Measurements from ENCODE around the gene ABCA1. TPM values are rescaled to one million over a fixed set of nuclear protein-coding genes. Genes with fewer than 3 reads are reported as not detected.
A peak's percentile ranks its signal among the peaks of the same experiment; 100 is the strongest.

ABCA1 gene
- total and polyA plus RNA-seq, 10 of the 15 experiments (the other 5 are each of a cell fraction or from before 2014, with no cell fraction given): 0.01 to 0.56 (median 0.16) TPM

DNA sequence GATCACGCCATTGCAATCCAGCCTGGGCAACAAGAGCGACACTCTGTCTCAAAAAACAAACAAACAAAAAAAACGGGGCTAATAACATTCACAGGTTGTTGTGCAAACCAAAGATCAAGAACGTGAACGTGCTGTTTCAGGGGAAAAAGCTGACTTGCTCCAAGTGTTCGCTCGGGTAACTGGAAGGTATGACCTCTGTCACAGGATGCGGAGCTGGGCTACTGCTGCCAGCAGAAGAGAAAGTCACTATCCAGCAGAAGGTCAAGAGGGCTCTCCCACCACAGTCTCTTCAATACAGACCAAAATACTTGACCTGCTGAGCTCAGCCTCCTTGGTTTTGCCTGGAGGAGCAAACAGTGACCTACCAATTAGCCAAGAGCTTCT is 59.7 kb downstream of the ABCA1 start:
- Histone ChIP-seq H3K79me2 (ENCODE audit: control insufficient read depth, insufficient read depth, low read length) (no peaks in the 10 kb centered on the region), H3K4me1 (ENCODE audit: control insufficient read depth, insufficient read depth, low read length) (peaks cover 6% of the 10 kb centered on the region), H3K27me3 (replicated peaks in 1 of 2; ENCODE audit: control insufficient read depth in 2 of 2, insufficient read depth in 2 of 2, low read length in 1 of 2) (no peaks in the 10 kb centered on the region), H3K4me3 (no peak overlapping the region), H3K27ac (ENCODE audit: control insufficient read depth, insufficient read depth) (no peak overlapping the region), H2AFZ (ENCODE audit: control insufficient read depth, low read depth, low read length) (no peak overlapping the region), H4K20me1 (ENCODE audit: control insufficient read depth, insufficient read depth) (no peaks in the 10 kb centered on the region; the same call in 1 of the 2 replicates), H3K9me3 (replicated peaks; ENCODE audit: control insufficient read depth, insufficient read depth, low read length) (no peaks in the 10 kb centered on the region), H3K9ac (ENCODE audit: control insufficient read depth, insufficient read depth, low read length) (no peak overlapping the region), H3K36me3 (ENCODE audit: control insufficient read depth in 2 of 2, insufficient read depth in 2 of 2, low read length in 1 of 2) (no peaks in the 10 kb centered on the region), H3K4me2 (ENCODE audit: control insufficient read depth, insufficient read depth) (peak overlapping the region; percentile 55)
- ATAC-seq (no peak), DNase-seq (ENCODE audit: low read depth, low spot score) (no peak), FAIRE-seq (no peak)
- CTCF ChIA-PET: interaction anchor here (0.7 to 1.8 kb wide), 4 partner anchors 8 to 546 kb away, joined by 3 to 7 read pairs (median 4); no protein-coding TSS in a partner anchor
- BruUV-seq (replicated peaks): no TSS peak
- RAD21 ChIA-PET (ENCODE audit: unreplicated experiment): interaction anchor here (0.7 to 1.5 kb wide), 4 partner anchors 35 to 618 kb away, joined by 3 read pairs; no protein-coding TSS in a partner anchor
- SMC1A ChIA-PET (ENCODE audit: uncharacterized antibody, unreplicated experiment): interaction anchor here (0.8 to 1.4 kb wide), 6 partner anchors 15 to 549 kb away, joined by 3 to 5 read pairs (median 4); no protein-coding TSS in a partner anchor
- POLR2A ChIA-PET: no interaction called here
- in situ Hi-C loops (cut with MboI): loop anchor here (5.0 kb wide), 1 partner anchor 549 kb away; no protein-coding TSS in a partner anchor
- 52% methylated on average over 8 of the region's 8 CpGs for WGBS (ENCODE audit: insufficient coverage, insufficient replicate concordance, low lambda C conversion rate, missing lambda C conversion rate)
- intact Hi-C loops (cut with micrococcal nuclease; ENCODE audit: unreplicated experiment): no loop called here
- TF ChIP-seq SP1 (IDR thresholded peaks at IDR 0.05; ENCODE audit: low read depth, low read length) (no peak), DPF2 (IDR thresholded peaks at IDR 0.05) (no peak)
- TF ChIP-seq, protein P1, sequence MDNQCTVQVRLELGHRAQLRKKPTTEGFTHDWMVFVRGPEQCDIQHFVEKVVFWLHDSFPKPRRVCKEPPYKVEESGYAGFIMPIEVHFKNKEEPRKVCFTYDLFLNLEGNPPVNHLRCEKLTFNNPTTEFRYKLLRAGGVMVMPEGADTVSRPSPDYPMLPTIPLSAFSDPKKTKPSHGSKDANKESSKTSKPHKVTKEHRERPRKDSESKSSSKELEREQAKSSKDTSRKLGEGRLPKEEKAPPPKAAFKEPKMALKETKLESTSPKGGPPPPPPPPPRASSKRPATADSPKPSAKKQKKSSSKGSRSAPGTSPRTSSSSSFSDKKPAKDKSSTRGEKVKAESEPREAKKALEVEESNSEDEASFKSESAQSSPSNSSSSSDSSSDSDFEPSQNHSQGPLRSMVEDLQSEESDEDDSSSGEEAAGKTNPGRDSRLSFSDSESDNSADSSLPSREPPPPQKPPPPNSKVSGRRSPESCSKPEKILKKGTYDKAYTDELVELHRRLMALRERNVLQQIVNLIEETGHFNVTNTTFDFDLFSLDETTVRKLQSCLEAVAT (IDR thresholded peaks at IDR 0.05): no peak

DNA sequence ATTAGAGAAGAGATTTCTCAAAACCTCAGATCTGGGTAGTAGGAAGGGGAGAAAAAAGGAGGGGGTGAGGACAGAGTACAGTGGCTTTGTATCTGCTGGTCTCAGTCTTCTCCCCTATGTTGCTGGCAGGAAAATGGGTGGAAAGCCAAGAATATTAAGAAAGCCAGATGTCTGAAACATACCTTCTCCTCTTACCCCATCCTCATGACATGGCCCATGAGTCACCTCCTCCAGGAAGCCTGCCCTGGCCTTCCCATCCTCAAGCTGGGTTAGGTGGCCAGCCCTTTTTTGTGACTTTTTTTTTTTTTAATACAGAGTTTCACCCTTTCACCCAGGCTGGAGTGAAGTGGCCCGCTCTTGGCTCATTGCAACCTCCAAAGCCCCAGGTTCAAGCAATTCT is 61.8 kb downstream of the ABCA1 start:
- Histone ChIP-seq H3K79me2 (ENCODE audit: control insufficient read depth, insufficient read depth, low read length) (no peaks in the 10 kb centered on the region), H2AFZ (ENCODE audit: control insufficient read depth, low read depth, low read length) (no peak overlapping the region), H3K36me3 (ENCODE audit: control insufficient read depth in 2 of 2, insufficient read depth in 2 of 2, low read length in 1 of 2) (no peaks in the 10 kb centered on the region), H3K4me2 (ENCODE audit: control insufficient read depth, insufficient read depth) (no peak overlapping the region), H4K20me1 (ENCODE audit: control insufficient read depth, insufficient read depth) (no peaks in the 10 kb centered on the region; the same call in 1 of the 2 replicates), H3K9ac (ENCODE audit: control insufficient read depth, insufficient read depth, low read length) (no peak overlapping the region), H3K27ac (ENCODE audit: control insufficient read depth, insufficient read depth) (no peak overlapping the region), H3K4me3 (no peak overlapping the region), H3K9me3 (replicated peaks; ENCODE audit: control insufficient read depth, insufficient read depth, low read length) (no peaks in the 10 kb centered on the region), H3K4me1 (ENCODE audit: control insufficient read depth, insufficient read depth, low read length) (peaks cover 6% of the 10 kb centered on the region), H3K27me3 (replicated peaks in 1 of 2; ENCODE audit: control insufficient read depth in 2 of 2, insufficient read depth in 2 of 2, low read length in 1 of 2) (no peaks in the 10 kb centered on the region)
- in situ Hi-C loops (cut with MboI) (loop anchor here (5.0 kb wide), 1 partner anchor 551 kb away; no protein-coding TSS in a partner anchor), intact Hi-C loops (cut with micrococcal nuclease; ENCODE audit: unreplicated experiment) (no loop called here)
- ChIA-PET POLR2A (no interaction called here), RAD21 (ENCODE audit: unreplicated experiment) (no interaction called here), CTCF (no interaction called here), SMC1A (ENCODE audit: uncharacterized antibody, unreplicated experiment) (no interaction called here)
- FAIRE-seq (no peak), ATAC-seq (no peak), DNase-seq (ENCODE audit: low read depth, low spot score) (no peak)
- no CpG with 5 or more reads among the region's 1 CpG for WGBS (ENCODE audit: insufficient coverage, insufficient replicate concordance, low lambda C conversion rate, missing lambda C conversion rate)
- BruUV-seq (replicated peaks): no TSS peak
- TF ChIP-seq ESRRA (IDR thresholded peaks at IDR 0.05; ENCODE audit: low read length) (no peak), MYC (IDR thresholded peaks at IDR 0.05; ENCODE audit: insufficient read depth, insufficient read length, insufficient replicate concordance, low read length, severe bottlenecking) (no peak), STAT1 (conservative IDR thresholded peaks at IDR 0.05) (no peak), IRF4 (IDR thresholded peaks at IDR 0.05; ENCODE audit: low read depth, low read length) (no peak), CBX5 (IDR thresholded peaks at IDR 0.05; ENCODE audit: low read depth) (no peak), ETV6 (conservative IDR thresholded peaks at IDR 0.05 in 1 of 2, IDR thresholded peaks at IDR 0.05 in 1 of 2; ENCODE audit: borderline replicate concordance in 1 of 2, low read depth in 1 of 2) (no peak), JUND (IDR thresholded peaks at IDR 0.05; ENCODE audit: low read depth, low read length) (no peak), SMARCA5 (IDR thresholded peaks at IDR 0.05) (no peak), KDM1A (IDR thresholded peaks at IDR 0.05; ENCODE audit: borderline replicate concordance) (no peak), RB1 (IDR thresholded peaks at IDR 0.05; ENCODE audit: borderline replicate concordance) (no peak)
- TF ChIP-seq, protein P2, sequence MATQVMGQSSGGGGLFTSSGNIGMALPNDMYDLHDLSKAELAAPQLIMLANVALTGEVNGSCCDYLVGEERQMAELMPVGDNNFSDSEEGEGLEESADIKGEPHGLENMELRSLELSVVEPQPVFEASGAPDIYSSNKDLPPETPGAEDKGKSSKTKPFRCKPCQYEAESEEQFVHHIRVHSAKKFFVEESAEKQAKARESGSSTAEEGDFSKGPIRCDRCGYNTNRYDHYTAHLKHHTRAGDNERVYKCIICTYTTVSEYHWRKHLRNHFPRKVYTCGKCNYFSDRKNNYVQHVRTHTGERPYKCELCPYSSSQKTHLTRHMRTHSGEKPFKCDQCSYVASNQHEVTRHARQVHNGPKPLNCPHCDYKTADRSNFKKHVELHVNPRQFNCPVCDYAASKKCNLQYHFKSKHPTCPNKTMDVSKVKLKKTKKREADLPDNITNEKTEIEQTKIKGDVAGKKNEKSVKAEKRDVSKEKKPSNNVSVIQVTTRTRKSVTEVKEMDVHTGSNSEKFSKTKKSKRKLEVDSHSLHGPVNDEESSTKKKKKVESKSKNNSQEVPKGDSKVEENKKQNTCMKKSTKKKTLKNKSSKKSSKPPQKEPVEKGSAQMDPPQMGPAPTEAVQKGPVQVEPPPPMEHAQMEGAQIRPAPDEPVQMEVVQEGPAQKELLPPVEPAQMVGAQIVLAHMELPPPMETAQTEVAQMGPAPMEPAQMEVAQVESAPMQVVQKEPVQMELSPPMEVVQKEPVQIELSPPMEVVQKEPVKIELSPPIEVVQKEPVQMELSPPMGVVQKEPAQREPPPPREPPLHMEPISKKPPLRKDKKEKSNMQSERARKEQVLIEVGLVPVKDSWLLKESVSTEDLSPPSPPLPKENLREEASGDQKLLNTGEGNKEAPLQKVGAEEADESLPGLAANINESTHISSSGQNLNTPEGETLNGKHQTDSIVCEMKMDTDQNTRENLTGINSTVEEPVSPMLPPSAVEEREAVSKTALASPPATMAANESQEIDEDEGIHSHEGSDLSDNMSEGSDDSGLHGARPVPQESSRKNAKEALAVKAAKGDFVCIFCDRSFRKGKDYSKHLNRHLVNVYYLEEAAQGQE (IDR thresholded peaks at IDR 0.05; ENCODE audit: low read depth, low read length): no peak
